PC-9 (cell line): ENCODE results near the gene PRRT2.

Experiments
- EZH2 ChIP-seq: fragments of 200-600 bp; sonication (generic); IDR thresholded peaks from 2 replicates; pipeline ENCODE4 v1.8.0; 2017; ENCODE audit warnings: antibody characterized with exemption, low read depth
- TF ChIP-seq, protein P1 (sequence below): fragments of 200-600 bp; sonication (generic); conservative IDR thresholded peaks from 2 replicates; pipeline ENCODE4 v1.6.1; 2017; ENCODE audit warnings: mixed run types, antibody characterized with exemption, mild to moderate bottlenecking, moderate library complexity

DNA sequence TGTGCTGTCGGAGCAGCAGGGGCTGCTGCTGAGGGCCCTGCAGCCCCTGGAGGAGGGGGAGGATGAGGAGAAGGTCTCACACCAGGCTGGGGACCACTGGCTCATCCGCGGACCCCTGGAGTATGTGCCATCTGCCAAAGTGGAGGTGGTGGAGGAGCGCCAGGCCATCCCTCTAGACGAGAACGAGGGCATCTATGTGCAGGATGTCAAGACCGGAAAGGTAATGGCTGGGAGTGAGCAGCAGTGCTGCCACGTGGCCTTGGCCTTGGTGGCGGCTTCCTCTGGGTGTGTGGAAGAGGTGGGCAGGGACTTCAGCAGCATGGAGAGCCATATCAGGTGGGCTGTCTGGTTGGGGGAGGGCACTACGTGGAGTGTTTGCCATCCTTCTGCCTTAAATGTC is 28.2 kb downstream of the PRRT2 start:
- TF ChIP-seq, protein P1, sequence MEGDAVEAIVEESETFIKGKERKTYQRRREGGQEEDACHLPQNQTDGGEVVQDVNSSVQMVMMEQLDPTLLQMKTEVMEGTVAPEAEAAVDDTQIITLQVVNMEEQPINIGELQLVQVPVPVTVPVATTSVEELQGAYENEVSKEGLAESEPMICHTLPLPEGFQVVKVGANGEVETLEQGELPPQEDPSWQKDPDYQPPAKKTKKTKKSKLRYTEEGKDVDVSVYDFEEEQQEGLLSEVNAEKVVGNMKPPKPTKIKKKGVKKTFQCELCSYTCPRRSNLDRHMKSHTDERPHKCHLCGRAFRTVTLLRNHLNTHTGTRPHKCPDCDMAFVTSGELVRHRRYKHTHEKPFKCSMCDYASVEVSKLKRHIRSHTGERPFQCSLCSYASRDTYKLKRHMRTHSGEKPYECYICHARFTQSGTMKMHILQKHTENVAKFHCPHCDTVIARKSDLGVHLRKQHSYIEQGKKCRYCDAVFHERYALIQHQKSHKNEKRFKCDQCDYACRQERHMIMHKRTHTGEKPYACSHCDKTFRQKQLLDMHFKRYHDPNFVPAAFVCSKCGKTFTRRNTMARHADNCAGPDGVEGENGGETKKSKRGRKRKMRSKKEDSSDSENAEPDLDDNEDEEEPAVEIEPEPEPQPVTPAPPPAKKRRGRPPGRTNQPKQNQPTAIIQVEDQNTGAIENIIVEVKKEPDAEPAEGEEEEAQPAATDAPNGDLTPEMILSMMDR, result no peak
- TF ChIP-seq EZH2, result no peak
